ENCODE measurements around the gene ZNF175.

GRCh38 chr19:51627491-51628138 lies 56.5 kb downstream of the ZNF175 start:
- TF ChIP-seq EZH2phosphoT487 (IDR thresholded peaks at IDR 0.05): no peak
- TF ChIP-seq CTCF (IDR thresholded peaks at IDR 0.05): no peak
